K562 (cell line): ENCODE measurements around the gene CHSY1. TPM values are rescaled to one million over a fixed set of nuclear protein-coding genes. Genes with fewer than 3 reads are reported as not detected.

Source experiments
- CBFA2T3 ChIP-seq: fragments of 450-650 bp; IDR thresholded peaks from 2 replicates; pipeline ENCODE4 v1.6.1; 2017
- CREB1 ChIP-seq, 2 experiments: sonication (generic) in 1 of 2; formaldehyde crosslinking in 1 of 2; IDR thresholded peaks; 2 replicates each; pipeline versions ENCODE4 v1.6.1 to v1.8.0; 2012 to 2022; ENCODE audit warnings: inconsistent platforms in 1 of 2, mild to moderate bottlenecking in 1 of 2, missing genetic modification reagents in 1 of 2, moderate library complexity in 1 of 2
- EP400 ChIP-seq: fragments of 450-650 bp; IDR thresholded peaks from 2 replicates; pipeline ENCODE4 v1.6.1; 2017; ENCODE audit warnings: antibody characterized with exemption, mild to moderate bottlenecking, moderate library complexity
- EZH2 ChIP-seq: IDR thresholded peaks from 2 replicates; pipeline ENCODE4 v1.6.1; 2012; ENCODE audit warnings: low read depth, mild to moderate bottlenecking, inconsistent platforms, low read length, borderline replicate concordance
- MEF2D ChIP-seq: conservative IDR thresholded peaks from 2 replicates; pipeline ENCODE4 v1.6.1; 2016; ENCODE audit warnings: low read depth, missing genetic modification characterization, missing compliant biosample characterization
- PHTF2 ChIP-seq: fragments of 250-450 bp; sonication (Bioruptor Pico); IDR thresholded peaks from 2 replicates; pipeline ENCODE4 v1.5.0; 2021; ENCODE audit warnings: mild to moderate bottlenecking
- RAD21 ChIP-seq, 2 experiments: fragments of 250-450 bp in 1 of 2; fragments of 450-650 bp in 1 of 2; sonication (Bioruptor Pico) in 1 of 2; formaldehyde crosslinking in 1 of 2; IDR thresholded peaks in 1 of 2; conservative IDR thresholded peaks in 1 of 2; 2 replicates each; pipeline versions ENCODE4 v1.4.0 to v1.8.0; 2020 to 2022; ENCODE audit warnings: mild to moderate bottlenecking in 2 of 2, moderate library complexity in 1 of 2
- SP2 ChIP-seq: IDR thresholded peaks from 2 replicates; pipeline ENCODE4 v1.6.1; 2011; ENCODE audit warnings: mild to moderate bottlenecking, low read depth, low read length, moderate library complexity; ENCODE audit not compliant: poor library complexity, severe bottlenecking; ENCODE audit errors: extremely low read depth
- THRAP3 ChIP-seq: fragments of 450-650 bp; IDR thresholded peaks from 2 replicates; pipeline ENCODE4 v1.6.1; 2016; ENCODE audit warnings: mild to moderate bottlenecking, inconsistent platforms, borderline replicate concordance
- ZFPM2 ChIP-seq: fragments of 250-450 bp; sonication (Bioruptor Pico); IDR thresholded peaks from 2 replicates; pipeline ENCODE4 v1.5.1; 2022; ENCODE audit warnings: mild to moderate bottlenecking
- ZKSCAN8 ChIP-seq: fragments of 200-800 bp; sonication (Bioruptor generic); IDR thresholded peaks from 2 replicates; pipeline ENCODE4 v1.6.1; 2016; ENCODE audit warnings: missing genetic modification characterization, missing compliant biosample characterization
- ZNF143 ChIP-seq: sonication (generic); formaldehyde crosslinking; IDR thresholded peaks from 2 replicates; pipeline ENCODE4 v1.9.0; 2022; ENCODE audit warnings: mild to moderate bottlenecking, missing genetic modification reagents
- polyA plus RNA-seq, 8 experiments: library from polyadenylated mRNA; depleted of rRNA in 4 of 8; stranded (reverse) in 5 of 8; unstranded in 3 of 8; fragments of >200 nt; fragmentation: Nextera tagmentation in 2 of 8; fragmentation: Illumina TruSeq in 1 of 8; extraction: Ambion mirVana in 2 of 8; extraction: Trizol in 1 of 8; gene quantifications; 2 replicates each; pipeline versions ENCODE4 v1.2.1 to v1.2.3, GENCODE V29; 2011 to 2014; ENCODE audit warnings: inconsistent platforms in 1 of 8, missing spikeins in 1 of 8
- total RNA-seq, 7 experiments: library from RNA; depleted of rRNA in 6 of 7; stranded (reverse); fragments of >200 nt in 6 of 7; fragmentation: Illumina TruSeq in 2 of 7; extraction: Trizol in 2 of 7; gene quantifications; 2 replicates each; pipeline versions ENCODE4 v1.2.1 to v1.2.3, GENCODE V29; 2011 to 2021; ENCODE audit warnings: low replicate concordance in 1 of 7
- TF ChIP-seq, protein P1 (sequence below): fragments of 200-800 bp; sonication (Bioruptor generic); IDR thresholded peaks from 2 replicates; pipeline ENCODE4 v1.6.1; 2016; ENCODE audit warnings: missing genetic modification characterization, missing compliant biosample characterization
- TF ChIP-seq, protein P2 (sequence below): sonication (generic); formaldehyde crosslinking; IDR thresholded peaks from 2 replicates; pipeline ENCODE4 v1.8.0; 2022; ENCODE audit warnings: missing genetic modification reagents, mild to moderate bottlenecking, borderline replicate concordance
- TF ChIP-seq, protein P3 (sequence below): fragments of 450-650 bp; IDR thresholded peaks from 2 replicates; pipeline ENCODE4 v1.6.1; 2017; ENCODE audit warnings: antibody characterized with exemption, mild to moderate bottlenecking
- TF ChIP-seq, protein P4 (sequence below): sonication (generic); formaldehyde crosslinking; IDR thresholded peaks from 2 replicates; pipeline ENCODE4 v1.9.0; 2022; ENCODE audit warnings: mild to moderate bottlenecking, missing genetic modification reagents

The CHSY1 gene
- total and polyA plus RNA-seq, 9 of the 15 experiments (the other 6 are each of a cell fraction or from before 2014, with no cell fraction given), result 7.0 to 16.4 (median 13.4) TPM

GRCh38 chr15:101255615-101256241 lies 3.9 kb upstream of the CHSY1 start (continued):
- TF ChIP-seq, protein P1, sequence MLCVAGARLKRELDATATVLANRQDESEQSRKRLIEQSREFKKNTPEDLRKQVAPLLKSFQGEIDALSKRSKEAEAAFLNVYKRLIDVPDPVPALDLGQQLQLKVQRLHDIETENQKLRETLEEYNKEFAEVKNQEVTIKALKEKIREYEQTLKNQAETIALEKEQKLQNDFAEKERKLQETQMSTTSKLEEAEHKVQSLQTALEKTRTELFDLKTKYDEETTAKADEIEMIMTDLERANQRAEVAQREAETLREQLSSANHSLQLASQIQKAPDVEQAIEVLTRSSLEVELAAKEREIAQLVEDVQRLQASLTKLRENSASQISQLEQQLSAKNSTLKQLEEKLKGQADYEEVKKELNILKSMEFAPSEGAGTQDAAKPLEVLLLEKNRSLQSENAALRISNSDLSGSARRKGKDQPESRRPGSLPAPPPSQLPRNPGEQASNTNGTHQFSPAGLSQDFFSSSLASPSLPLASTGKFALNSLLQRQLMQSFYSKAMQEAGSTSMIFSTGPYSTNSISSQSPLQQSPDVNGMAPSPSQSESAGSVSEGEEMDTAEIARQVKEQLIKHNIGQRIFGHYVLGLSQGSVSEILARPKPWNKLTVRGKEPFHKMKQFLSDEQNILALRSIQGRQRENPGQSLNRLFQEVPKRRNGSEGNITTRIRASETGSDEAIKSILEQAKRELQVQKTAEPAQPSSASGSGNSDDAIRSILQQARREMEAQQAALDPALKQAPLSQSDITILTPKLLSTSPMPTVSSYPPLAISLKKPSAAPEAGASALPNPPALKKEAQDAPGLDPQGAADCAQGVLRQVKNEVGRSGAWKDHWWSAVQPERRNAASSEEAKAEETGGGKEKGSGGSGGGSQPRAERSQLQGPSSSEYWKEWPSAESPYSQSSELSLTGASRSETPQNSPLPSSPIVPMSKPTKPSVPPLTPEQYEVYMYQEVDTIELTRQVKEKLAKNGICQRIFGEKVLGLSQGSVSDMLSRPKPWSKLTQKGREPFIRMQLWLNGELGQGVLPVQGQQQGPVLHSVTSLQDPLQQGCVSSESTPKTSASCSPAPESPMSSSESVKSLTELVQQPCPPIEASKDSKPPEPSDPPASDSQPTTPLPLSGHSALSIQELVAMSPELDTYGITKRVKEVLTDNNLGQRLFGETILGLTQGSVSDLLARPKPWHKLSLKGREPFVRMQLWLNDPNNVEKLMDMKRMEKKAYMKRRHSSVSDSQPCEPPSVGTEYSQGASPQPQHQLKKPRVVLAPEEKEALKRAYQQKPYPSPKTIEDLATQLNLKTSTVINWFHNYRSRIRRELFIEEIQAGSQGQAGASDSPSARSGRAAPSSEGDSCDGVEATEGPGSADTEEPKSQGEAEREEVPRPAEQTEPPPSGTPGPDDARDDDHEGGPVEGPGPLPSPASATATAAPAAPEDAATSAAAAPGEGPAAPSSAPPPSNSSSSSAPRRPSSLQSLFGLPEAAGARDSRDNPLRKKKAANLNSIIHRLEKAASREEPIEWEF, result no peak
- TF ChIP-seq ZKSCAN8 (no peak), ZNF143 (CRISPR knock-in tag) (no peak), EZH2 (no peak), EP400 (peak; percentile 61; the same call in 1 of the 2 replicates), THRAP3 (no peak), ZFPM2 (CRISPR knock-in tag) (no peak), PHTF2 (CRISPR knock-in tag) (no peak), MEF2D (peak; percentile 23; the same call in 1 of the 2 replicates), CBFA2T3 (peak; percentile 97), SP2 (no peak), RAD21 (CRISPR knock-in tag; conservative IDR thresholded peaks at IDR 0.05 in 1 of 2, IDR thresholded peaks at IDR 0.05 in 1 of 2) (peak; percentile 28 to 66; a peak in 3 of 4 replicates), CREB1 (IDR thresholded peaks at IDR 0.05) (peak; percentile 41; the same call in 1 of the 2 replicates), CREB1 (CRISPR knock-in tag; IDR thresholded peaks at IDR 0.05) (peak; percentile 61)
- TF ChIP-seq, protein P2, sequence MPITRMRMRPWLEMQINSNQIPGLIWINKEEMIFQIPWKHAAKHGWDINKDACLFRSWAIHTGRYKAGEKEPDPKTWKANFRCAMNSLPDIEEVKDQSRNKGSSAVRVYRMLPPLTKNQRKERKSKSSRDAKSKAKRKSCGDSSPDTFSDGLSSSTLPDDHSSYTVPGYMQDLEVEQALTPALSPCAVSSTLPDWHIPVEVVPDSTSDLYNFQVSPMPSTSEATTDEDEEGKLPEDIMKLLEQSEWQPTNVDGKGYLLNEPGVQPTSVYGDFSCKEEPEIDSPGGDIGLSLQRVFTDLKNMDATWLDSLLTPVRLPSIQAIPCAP (CRISPR knock-in tag), result no peak
- TF ChIP-seq, protein P3, sequence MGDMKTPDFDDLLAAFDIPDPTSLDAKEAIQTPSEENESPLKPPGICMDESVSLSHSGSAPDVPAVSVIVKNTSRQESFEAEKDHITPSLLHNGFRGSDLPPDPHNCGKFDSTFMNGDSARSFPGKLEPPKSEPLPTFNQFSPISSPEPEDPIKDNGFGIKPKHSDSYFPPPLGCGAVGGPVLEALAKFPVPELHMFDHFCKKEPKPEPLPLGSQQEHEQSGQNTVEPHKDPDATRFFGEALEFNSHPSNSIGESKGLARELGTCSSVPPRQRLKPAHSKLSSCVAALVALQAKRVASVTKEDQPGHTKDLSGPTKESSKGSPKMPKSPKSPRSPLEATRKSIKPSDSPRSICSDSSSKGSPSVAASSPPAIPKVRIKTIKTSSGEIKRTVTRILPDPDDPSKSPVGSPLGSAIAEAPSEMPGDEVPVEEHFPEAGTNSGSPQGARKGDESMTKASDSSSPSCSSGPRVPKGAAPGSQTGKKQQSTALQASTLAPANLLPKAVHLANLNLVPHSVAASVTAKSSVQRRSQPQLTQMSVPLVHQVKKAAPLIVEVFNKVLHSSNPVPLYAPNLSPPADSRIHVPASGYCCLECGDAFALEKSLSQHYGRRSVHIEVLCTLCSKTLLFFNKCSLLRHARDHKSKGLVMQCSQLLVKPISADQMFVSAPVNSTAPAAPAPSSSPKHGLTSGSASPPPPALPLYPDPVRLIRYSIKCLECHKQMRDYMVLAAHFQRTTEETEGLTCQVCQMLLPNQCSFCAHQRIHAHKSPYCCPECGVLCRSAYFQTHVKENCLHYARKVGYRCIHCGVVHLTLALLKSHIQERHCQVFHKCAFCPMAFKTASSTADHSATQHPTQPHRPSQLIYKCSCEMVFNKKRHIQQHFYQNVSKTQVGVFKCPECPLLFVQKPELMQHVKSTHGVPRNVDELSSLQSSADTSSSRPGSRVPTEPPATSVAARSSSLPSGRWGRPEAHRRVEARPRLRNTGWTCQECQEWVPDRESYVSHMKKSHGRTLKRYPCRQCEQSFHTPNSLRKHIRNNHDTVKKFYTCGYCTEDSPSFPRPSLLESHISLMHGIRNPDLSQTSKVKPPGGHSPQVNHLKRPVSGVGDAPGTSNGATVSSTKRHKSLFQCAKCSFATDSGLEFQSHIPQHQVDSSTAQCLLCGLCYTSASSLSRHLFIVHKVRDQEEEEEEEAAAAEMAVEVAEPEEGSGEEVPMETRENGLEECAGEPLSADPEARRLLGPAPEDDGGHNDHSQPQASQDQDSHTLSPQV, result no peak
- TF ChIP-seq, protein P4, sequence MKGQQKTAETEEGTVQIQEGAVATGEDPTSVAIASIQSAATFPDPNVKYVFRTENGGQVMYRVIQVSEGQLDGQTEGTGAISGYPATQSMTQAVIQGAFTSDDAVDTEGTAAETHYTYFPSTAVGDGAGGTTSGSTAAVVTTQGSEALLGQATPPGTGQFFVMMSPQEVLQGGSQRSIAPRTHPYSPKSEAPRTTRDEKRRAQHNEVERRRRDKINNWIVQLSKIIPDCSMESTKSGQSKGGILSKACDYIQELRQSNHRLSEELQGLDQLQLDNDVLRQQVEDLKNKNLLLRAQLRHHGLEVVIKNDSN (CRISPR knock-in tag), result no peak
